ENCODE data around the gene NT5DC3.

NT5DC3 gene

DNA sequence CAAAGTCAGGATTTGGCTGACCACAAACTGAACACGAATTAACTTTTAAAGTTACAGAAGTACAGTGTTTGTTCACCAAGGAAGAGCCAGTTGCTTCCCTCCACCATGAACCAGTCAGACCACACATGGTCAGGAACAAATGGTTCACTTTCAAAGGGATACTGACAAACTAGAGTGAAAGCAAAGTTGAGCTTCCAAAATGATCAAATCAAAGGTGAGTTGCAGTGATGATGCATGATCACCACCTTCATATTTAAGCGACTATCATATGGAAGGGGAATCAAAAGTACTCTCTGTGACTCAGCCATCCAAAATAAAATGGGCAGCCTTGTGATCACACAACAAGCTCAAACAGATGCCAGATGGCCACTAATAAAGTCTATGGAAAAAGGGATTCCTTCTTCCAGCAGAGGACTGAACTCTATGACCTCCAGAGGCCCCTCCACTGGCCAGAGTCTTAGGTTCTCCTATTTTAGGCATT lies 13.1 kb downstream of the NT5DC3 start:
- DNase-seq (ENCODE audit: low spot score) = no peak
- no peak for TF ChIP-seq CTCF (IDR thresholded peaks at IDR 0.05; ENCODE audit: borderline replicate concordance, control extremely low read depth, extremely low read depth, insufficient read depth, missing control alignments)
- in situ Hi-C loops (cut with MboI; ENCODE audit: low sequenced_read_pairs, unreplicated experiment) = no loop called here

GRCh38 chr12:103824845-103825244 lies 16.2 kb downstream of the NT5DC3 start:
- no peak for DNase-seq (ENCODE audit: low spot score)
- in situ Hi-C loops (cut with MboI; ENCODE audit: low sequenced_read_pairs, unreplicated experiment) = no loop called here

DNA sequence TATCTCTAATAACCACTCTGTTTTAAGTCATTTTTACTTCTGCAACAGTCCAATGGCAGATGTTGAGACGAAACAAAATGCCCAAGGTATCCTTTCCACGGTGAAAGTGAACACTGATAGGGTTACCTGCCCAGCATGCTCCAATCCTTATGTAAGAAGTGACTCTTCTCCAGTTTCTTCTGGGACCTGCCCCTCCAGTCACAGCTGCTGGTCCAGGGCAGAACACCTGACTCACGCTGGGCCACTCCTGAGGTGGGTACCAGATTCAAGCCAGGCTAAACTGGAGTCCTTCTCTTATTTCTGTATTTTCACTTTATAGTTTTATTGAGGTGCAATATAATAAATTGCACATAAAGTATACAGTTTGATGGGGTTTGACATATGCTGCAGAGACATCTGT lies 16.7 kb downstream of the NT5DC3 start:
- TF ChIP-seq CTCF (IDR thresholded peaks at IDR 0.05; ENCODE audit: borderline replicate concordance, control extremely low read depth, extremely low read depth, insufficient read depth, missing control alignments) = no peak
- in situ Hi-C loops (cut with MboI; ENCODE audit: low sequenced_read_pairs, unreplicated experiment) = no loop called here
- DNase-seq (ENCODE audit: low spot score) = no peak

More at GRCh38 chr12:103824845-103825244, 16.2 kb downstream of the NT5DC3 start:
- TF ChIP-seq CTCF (IDR thresholded peaks at IDR 0.05; ENCODE audit: borderline replicate concordance, control extremely low read depth, extremely low read depth, insufficient read depth, missing control alignments) = no peak

DNA sequence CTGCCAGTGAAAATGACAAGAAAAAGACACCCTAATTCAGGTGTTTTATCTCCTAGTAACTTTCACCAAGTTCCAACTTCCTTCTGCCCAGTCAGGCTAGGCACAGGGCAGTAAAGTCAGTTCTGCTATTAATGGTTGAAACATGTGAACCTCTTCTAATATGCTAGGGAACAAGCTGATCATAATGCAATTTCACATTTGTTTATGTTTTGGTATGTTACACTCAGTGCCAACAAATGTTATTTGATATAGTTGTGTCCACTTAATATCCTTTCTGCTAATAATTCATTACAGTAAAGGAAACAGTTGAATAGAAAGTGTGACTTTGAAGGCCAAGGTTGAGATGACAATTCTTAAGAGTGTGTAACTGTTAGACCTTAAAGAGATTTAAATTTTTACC lies 17.2 kb downstream of the NT5DC3 start:
- in situ Hi-C loops (cut with MboI; ENCODE audit: low sequenced_read_pairs, unreplicated experiment) = no loop called here
- DNase-seq (ENCODE audit: low spot score) = no peak
- TF ChIP-seq CTCF (IDR thresholded peaks at IDR 0.05; ENCODE audit: borderline replicate concordance, control extremely low read depth, extremely low read depth, insufficient read depth, missing control alignments) = no peak

GRCh38 chr12:103821773-103822172 lies 19.3 kb downstream of the NT5DC3 start:
- in situ Hi-C loops (cut with MboI; ENCODE audit: low sequenced_read_pairs, unreplicated experiment) = no loop called here
- no peak for DNase-seq (ENCODE audit: low spot score)
- no peak for TF ChIP-seq CTCF (IDR thresholded peaks at IDR 0.05; ENCODE audit: borderline replicate concordance, control extremely low read depth, extremely low read depth, insufficient read depth, missing control alignments)

DNA sequence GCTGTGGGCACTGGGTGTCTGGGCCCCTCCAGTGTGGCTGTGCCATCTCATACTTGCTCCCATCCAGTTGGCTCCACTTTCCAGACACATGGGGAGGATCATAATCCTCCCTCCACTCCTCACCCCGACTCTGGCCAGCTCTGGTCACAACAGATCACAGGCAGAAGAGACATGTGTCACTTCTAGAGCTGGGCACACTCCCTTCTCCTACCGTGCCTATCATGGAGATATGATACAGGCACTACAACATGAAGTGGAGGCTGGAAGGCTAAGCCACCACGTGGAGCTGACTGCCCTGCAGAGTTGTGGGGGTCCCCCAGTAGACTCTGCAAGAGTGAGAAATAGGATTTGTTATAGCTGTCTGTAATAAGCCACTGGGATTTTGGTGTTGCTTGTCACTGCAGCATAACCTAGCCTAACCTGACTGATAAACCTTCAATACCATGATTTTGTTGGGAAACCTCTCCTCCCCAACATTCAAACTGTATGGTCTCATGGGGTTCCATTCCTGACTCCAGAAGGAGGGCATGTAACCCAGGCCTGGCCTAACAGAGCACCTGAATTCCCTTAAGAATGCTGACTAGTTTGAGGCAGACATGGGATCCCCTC lies 20.0 kb downstream of the NT5DC3 start:
- in situ Hi-C loops (cut with MboI; ENCODE audit: low sequenced_read_pairs, unreplicated experiment) = no loop called here
- DNase-seq (ENCODE audit: low spot score) = no peak
- no peak for TF ChIP-seq CTCF (IDR thresholded peaks at IDR 0.05; ENCODE audit: borderline replicate concordance, control extremely low read depth, extremely low read depth, insufficient read depth, missing control alignments)
